SH-SY5Y (cell line): ENCODE results near the gene ADIRF.

Experiments
- GATA2 ChIP-seq: IDR thresholded peaks from 2 replicates; pipeline ENCODE4 v1.6.1; 2011; ENCODE audit warnings: mild to moderate bottlenecking, low read depth, low read length
- GATA3 ChIP-seq: IDR thresholded peaks from 2 replicates; pipeline ENCODE4 v1.6.1; 2011; ENCODE audit warnings: low read depth, mild to moderate bottlenecking, low read length, moderate library complexity

DNA sequence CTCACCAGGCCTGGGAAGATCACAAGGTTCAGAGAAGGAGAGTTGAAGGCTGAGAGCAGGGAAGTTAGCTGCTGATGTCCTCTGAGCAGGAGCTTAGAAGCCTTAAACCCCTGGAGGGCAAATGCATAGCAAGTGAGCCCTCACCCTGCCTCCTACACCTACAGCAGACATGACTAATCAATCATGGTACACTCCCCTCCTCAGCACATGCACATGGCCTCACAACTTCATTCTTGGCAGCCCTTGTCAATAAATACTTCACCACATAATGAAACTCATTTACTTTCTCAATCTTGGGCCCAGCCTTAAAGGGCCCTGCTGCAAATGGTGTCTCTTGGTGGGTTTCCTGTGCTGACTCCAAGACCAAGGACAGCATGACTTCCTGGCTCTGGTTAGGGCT lies 23.8 kb upstream of the ADIRF start:
- no peak for TF ChIP-seq GATA2
- no peak for TF ChIP-seq GATA3
